GM12891 (cell line): ENCODE measurements around the gene NLGN1.

ENCODE experiments used
- POLR2A ChIP-seq: IDR thresholded peaks from 2 replicates; pipeline ENCODE4 v1.6.1; 2011; ENCODE audit warnings: low read depth, low read length, control low read depth
- POLR2AphosphoS5 ChIP-seq: IDR thresholded peaks from 2 replicates; pipeline ENCODE4 v1.6.1; 2011; ENCODE audit warnings: low read depth, low read length, control low read depth

GRCh38 chr3:174062923-174063322 lies 665.4 kb downstream of the NLGN1 start:
- TF ChIP-seq POLR2A (no peak), POLR2AphosphoS5 (no peak)
